Hippocampal formation (tissue), 2 donors: Measurements from ENCODE around the gene TMEM186.
"Not testable (repeated sequence)": the region's sequence is repeated elsewhere in the genome, so short reads cannot be mapped to it uniquely, and the experiment has no call there.

Experiments
- DNase-seq, 2 donors: peaks; one replicate each; lab custom pipeline; 2025; lab: John Stamatoyannopoulos, UW

The TMEM186 gene, protein sequence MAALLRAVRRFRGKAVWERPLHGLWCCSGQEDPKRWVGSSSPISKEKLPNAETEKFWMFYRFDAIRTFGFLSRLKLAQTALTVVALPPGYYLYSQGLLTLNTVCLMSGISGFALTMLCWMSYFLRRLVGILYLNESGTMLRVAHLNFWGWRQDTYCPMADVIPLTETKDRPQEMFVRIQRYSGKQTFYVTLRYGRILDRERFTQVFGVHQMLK

DNA sequence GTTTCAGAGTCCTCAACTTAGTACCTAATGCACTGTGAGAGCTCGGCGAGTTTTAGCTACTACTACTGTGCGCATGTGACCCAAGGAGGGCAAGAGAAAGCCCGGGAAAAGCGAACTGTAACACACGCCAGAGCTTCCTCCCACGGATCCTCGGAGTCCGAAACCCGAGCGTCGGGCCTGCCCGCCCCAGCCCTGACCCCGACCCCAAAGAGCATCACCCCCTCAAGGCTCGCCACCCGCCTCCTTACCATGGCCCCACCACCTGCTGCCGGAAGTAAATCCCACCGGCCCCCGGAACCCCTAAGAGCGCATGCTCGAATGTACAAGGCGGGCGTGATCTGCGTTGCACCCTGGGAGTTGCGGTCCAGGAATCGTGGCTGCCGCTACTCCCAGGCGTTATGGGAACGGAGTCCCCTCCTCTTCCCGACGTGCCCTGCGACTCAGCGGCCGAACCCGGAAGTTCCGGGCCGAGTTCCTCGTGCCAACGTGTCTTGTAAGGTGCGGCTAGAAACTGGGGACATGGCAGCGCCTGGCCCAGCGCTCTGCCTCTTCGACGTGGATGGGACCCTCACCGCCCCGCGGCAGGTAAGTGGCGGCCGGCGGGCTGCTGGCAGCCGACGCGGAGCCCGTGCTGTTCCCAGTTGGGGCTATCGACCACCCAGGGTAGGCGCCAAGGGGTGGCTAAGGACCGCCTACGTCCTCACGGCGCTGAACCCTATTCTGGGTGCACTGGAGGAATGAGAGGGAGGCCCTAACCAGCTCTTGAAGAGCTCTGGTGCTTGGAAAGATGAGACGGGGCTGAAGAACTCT, at the start of gene TMEM186, which contains the start of gene PMM2:
Gene TMEM186, minus strand, starts transcription at position 276 of the 810 bp plus-strand sequence. Its CDS starts 25 bp downstream, at position 251.
Gene PMM2, plus strand, starts transcription at position 476 of the 810 bp plus-strand sequence. Its CDS starts 44 bp downstream, at position 520.
- peak; percentile 98 for DNase-seq

- DNase-seq = no peak
Observed at GRCh38 chr16:8847145-8847544, 49.7 kb upstream of the TMEM186 start.

DNA sequence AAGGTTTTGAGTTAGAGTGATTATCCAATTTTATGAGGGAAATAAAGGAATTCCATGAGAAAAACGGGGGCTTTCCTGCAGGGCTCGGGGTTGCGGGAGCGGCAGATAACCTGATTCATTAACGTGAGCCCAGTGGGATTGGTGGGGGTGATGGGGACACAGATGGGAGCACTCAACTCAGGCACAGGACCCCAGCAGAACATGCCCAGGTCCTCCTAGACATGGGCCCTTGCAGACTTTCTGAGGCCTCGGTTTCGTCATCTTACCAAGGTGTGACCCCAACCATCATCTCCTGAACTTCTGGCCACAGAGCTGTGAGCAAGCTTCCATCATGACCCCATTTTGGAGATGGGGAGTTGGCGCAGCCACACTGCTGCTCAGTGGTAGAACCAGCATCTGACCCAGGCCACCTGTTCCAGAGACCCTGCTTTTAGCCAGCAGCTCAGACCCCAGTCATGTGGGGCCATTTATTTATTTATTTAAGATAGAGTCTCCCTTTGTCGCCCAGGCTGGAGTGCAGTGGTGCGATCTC, 49.0 kb upstream of the TMEM186 start:
- DNase-seq = no peak

GRCh38 chr16:8845699-8846298, 48.4 kb upstream of the TMEM186 start:
- DNase-seq = no peak

GRCh38 chr16:8843296-8843695, 45.9 kb upstream of the TMEM186 start:
- DNase-seq = not testable (repeated sequence)

GRCh38 chr16:8842016-8842415, 44.6 kb upstream of the TMEM186 start:
- DNase-seq = not testable (repeated sequence)

GRCh38 chr16:8837594-8837993, 40.2 kb upstream of the TMEM186 start:
- not testable (repeated sequence) for DNase-seq

DNA sequence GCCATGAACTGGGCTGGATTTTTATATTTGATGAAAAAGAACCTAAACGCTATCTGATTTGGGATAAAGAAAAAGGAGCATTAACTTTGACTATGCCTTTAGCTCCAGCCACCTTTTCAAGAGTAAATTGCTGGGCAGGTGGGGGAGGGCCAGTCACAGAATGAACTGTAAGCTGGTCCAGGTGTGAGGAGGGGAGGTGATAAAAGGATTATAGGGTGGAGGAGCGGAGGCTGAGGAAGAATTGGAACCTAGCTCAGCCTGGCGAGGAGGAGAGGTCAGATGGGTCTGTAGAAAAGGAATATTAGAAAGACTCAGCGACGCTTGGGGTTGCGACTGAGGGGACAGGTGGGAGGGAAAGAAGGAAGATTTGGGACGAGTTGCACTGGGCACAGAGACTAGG, 39.4 kb upstream of the TMEM186 start:
- DNase-seq = not testable (repeated sequence)

DNA sequence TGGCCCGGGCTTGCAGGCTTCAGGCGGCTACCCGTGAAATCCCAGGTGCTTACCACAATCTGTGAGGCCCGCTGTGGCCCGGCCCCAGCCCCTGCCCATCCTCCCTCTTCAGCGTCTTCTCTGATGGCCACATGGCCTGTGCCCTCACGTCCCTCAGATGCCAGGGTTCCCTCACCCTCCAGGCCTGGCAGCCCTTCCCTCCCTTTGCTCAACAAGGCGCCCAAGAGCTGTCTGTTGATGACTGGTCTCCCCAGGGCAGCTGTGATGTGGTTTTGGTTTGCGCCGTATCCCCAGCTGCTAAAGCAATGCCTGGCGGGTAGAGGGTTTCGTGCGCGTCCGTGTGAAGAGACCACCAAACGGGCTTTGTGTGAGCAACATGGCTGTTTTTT, 35.3 kb upstream of the TMEM186 start:
- no peak for DNase-seq

DNA sequence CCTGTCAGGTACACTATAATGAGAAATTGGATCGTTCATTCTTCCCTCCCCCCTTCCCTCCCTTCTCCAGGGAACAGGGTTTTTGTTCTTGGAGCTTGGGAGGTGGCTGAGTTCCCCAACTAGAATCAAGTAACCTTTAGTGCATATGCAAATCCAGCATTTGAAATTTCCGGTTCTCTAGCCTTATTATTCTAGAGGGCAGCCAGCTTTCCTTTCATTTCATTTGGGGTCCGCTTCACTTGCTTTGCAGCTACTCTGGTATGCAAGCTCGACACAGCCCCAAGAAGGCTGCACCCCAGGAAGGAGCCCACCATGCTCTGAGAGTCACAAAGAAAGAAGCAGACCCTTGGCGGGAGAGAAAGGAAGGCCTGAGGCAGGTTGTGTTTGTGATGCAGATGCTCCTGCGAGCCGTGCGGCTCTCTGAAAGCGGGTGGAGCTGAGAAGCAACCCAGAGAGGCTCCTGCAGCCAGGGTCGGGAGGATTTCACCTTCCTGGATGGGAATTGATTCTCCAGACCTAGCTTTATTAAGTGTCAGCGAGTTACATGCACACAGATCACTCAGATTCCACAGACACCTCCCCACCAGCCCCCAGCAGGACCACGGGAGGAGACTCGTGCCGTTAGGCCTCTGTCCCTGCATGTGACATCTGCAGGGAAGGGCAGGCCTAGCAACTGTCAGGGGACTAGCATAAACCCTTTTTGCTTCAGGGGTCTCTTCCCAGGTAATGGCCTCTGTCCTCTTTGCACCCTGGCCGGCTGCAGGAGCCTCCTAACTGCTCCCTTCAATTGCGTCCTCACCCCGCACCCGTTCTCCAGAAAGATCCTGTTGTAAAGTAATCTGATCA, 34.7 kb upstream of the TMEM186 start:
- no peak for DNase-seq

GRCh38 chr16:8831450-8831849, 34.0 kb upstream of the TMEM186 start:
- no peak for DNase-seq

GRCh38 chr16:8828541-8829165, 31.2 kb upstream of the TMEM186 start:
- no peak for DNase-seq

GRCh38 chr16:8826278-8826879, 28.9 kb upstream of the TMEM186 start:
- DNase-seq = no peak

DNA sequence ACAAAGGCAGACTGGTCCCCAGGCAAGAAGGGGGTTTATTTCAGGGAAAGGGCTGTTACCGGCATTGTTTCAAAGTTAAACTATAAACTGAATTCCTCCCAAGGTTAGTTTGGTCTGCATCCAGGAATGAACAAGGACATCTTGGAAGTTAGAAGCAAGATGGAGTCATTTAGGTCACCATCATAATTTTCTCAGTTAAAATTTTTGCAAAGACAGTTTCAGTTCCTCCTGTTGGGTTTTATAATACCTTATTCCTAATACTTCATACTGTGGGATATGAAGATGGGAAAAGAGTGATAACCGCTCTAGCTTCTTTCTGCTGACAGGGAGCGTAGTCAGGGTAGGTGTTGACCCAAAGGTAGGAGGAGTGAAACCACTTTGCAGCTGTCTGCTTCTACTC, 25.0 kb upstream of the TMEM186 start:
- no peak for DNase-seq

- DNase-seq = no peak
Observed at GRCh38 chr16:8819411-8820034, 22.1 kb upstream of the TMEM186 start.

- no peak for DNase-seq
Observed at GRCh38 chr16:8818504-8819270, 21.2 kb upstream of the TMEM186 start.

GRCh38 chr16:8816967-8817655, 19.7 kb upstream of the TMEM186 start:
- DNase-seq = no peak

GRCh38 chr16:8814095-8814806, 16.8 kb upstream of the TMEM186 start:
- no peak for DNase-seq
